ENCODE data around the gene HSF2. TPM values are rescaled to one million over a fixed set of nuclear protein-coding genes. Genes with fewer than 3 reads are reported as not detected.
A peak's percentile ranks its signal among the peaks of the same experiment; 100 is the strongest.

HSF2 gene
- total and polyA plus RNA-seq, 2 of the 13 experiments (the other 11 are each of a cell fraction or from before 2014, with no cell fraction given): 24.8 to 26.4 TPM

- DNase-seq (ENCODE audit: low spot score) (no peak), FAIRE-seq (no peak), ATAC-seq (peak; percentile 36; the same call in 2 of the 3 replicates)
- H3K4me3 ChIP-seq (replicated peaks in 1 of 3; ENCODE audit: insufficient read depth in 1 of 3, low read depth in 2 of 3, low read length in 3 of 3): no peak overlapping the region
- BruUV-seq (replicated peaks): no TSS peak
- intact Hi-C loops (cut with micrococcal nuclease; ENCODE audit: unreplicated experiment) (no loop called here), in situ Hi-C loops (cut with HindIII; ENCODE audit: extremely low pct_ligation_motif_present, low pct_unique_long_range_greater_than_20kb) (no loop called here)
- no peak overlapping the region for H2AFZ ChIP-seq (ENCODE audit: low read length)
- POLR2A ChIA-PET: no interaction called here
- H3K9me3 ChIP-seq (ENCODE audit: low read length): no peaks in the 10 kb centered on the region
- no peaks in the 10 kb centered on the region for H3K36me3 ChIP-seq (replicated peaks in 1 of 2; ENCODE audit: control insufficient read depth in 1 of 2, insufficient read depth in 2 of 2, low read length in 2 of 2)
- no peak overlapping the region for H3K27ac ChIP-seq (ENCODE audit: extremely low read length, insufficient read depth, low read length)
- no peaks in the 10 kb centered on the region for H3K4me1 ChIP-seq (ENCODE audit: insufficient read depth, low read length)
- H4K20me1 ChIP-seq (ENCODE audit: insufficient read depth, low read length): no peaks in the 10 kb centered on the region
- TF ChIP-seq BRD4 (CRISPR knock-in tag; IDR thresholded peaks at IDR 0.05) (no peak), ZNF180 (CRISPR knock-in tag; IDR thresholded peaks at IDR 0.05; ENCODE audit: borderline replicate concordance, low read depth) (no peak), HHEX (CRISPR knock-in tag; IDR thresholded peaks at IDR 0.05) (no peak), ATF2 (CRISPR knock-in tag; IDR thresholded peaks at IDR 0.05) (no peak), ZFAT (CRISPR knock-in tag; conservative IDR thresholded peaks at IDR 0.05) (no peak), ZBTB39 (CRISPR knock-in tag; IDR thresholded peaks at IDR 0.05) (no peak), KDM2A (CRISPR knock-in tag; IDR thresholded peaks at IDR 0.05; ENCODE audit: borderline replicate concordance, low read depth) (no peak), ZNF615 (CRISPR knock-in tag; IDR thresholded peaks at IDR 0.05; ENCODE audit: borderline replicate concordance) (no peak), ZSCAN20 (CRISPR knock-in tag; IDR thresholded peaks at IDR 0.05; ENCODE audit: borderline replicate concordance) (no peak), PCBP1 (IDR thresholded peaks at IDR 0.05; ENCODE audit: borderline replicate concordance, low read depth, low read length) (no peak), ONECUT2 (CRISPR knock-in tag; IDR thresholded peaks at IDR 0.05) (no peak), ZNF138 (CRISPR knock-in tag; IDR thresholded peaks at IDR 0.05; ENCODE audit: low read depth) (no peak), ZBED4 (CRISPR knock-in tag; IDR thresholded peaks at IDR 0.05; ENCODE audit: borderline replicate concordance) (no peak), ZBTB44 (CRISPR knock-in tag; IDR thresholded peaks at IDR 0.05) (no peak)
- no peaks in the 10 kb centered on the region for H3K79me2 ChIP-seq (ENCODE audit: insufficient read depth, low read length)
- WGBS (ENCODE audit: low lambda C conversion rate): 21% methylated on average over 15 of the region's 15 CpGs
- CTCF ChIA-PET (ENCODE audit: low intra/inter-chr PET ratio, low total read pairs): no interaction called here
- no peak overlapping the region for H3K4me2 ChIP-seq (ENCODE audit: low read depth, low read length)
- H3K9ac ChIP-seq (ENCODE audit: insufficient read depth, low read depth, low read length): no peak overlapping the region
- no peaks in the 10 kb centered on the region; a peak in 1 of 5 replicates for H3K27me3 ChIP-seq (ENCODE audit: control insufficient read depth in 1 of 2, insufficient read depth in 2 of 2, low read length in 2 of 2)
Observed at GRCh38 chr6:122361314-122361979, 38.0 kb upstream of the HSF2 start.
